A172 (cell line): ENCODE measurements around the gene CHST7. TPM values are rescaled to one million over a fixed set of nuclear protein-coding genes. Genes with fewer than 3 reads are reported as not detected.
A peak's percentile ranks its signal among the peaks of the same experiment; 100 is the strongest.
"Not testable (repeated sequence)": the region's sequence is repeated elsewhere in the genome, so short reads cannot be mapped to it uniquely, and the experiment has no call there.

Experiments
- DNase-seq: peaks from one replicate; pipeline ENCODE4 v3.0.0-alpha.2; 2015; ENCODE audit warnings: low spot score
- total RNA-seq: library from RNA; depleted of rRNA; stranded (reverse); fragments of >200 nt; shearing (Covaris generic); gene quantifications from 2 replicates; pipeline ENCODE4 v1.2.3, GENCODE V29; 2014; rRNA removed

Gene CHST7
- 3.0 and 6.4 TPM in 2 replicates for total RNA-seq

- DNase-seq, result peak; percentile 58
These were observed at the start of gene CHST7 for GRCh38 chrX:46573331-46573891. TSS of gene CHST7 (plus strand) at chrX:46573765. CDS start at chrX:46573932, 167 bp downstream.

GRCh38 chrX:46528640-46529039, 44.9 kb upstream of the CHST7 start:
- not testable (repeated sequence) for DNase-seq

- not testable (repeated sequence) for DNase-seq
These were observed 43.7 kb upstream of the CHST7 start for GRCh38 chrX:46529740-46530403.

GRCh38 chrX:46530404-46530908, 43.1 kb upstream of the CHST7 start:
- DNase-seq, result not testable (repeated sequence)

DNA sequence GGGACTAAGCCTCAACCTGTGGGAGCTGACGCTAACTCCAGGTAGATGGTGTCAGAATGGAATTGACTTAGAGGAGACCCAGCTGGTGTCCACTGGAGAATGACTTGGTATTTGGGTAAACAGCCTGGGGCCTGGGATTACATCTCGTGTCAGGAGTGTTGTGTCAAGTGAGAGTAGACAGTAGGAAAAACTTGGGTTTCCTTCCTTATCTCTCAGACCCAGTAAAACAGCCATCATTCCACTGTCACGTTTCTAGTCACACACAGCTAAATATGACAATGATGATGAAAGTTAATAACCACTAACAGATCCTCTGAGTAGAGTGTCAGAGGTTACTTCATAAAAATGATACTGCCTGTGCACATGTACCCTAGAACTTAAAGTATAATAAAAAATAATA, 42.1 kb upstream of the CHST7 start:
- no peak for DNase-seq

DNA sequence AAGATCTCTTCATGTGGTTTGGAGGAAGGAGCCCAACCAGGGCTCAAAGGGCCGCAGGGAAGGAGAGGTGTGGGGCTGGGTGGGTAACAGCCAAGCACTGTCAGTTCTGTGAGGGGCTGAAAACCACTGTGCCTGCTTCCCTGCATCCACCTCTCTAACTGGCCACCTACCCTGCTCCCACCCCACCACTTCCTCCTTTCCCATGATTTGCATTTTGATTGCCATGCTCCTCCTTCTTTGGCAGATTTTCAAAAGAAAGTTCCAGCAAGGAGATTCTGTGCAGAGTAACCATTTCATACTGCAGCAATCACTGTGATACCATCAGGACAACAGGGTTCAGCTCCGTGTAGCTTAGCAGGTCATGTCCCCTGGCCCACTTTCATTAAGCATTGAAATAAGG, 30.1 kb upstream of the CHST7 start:
- DNase-seq, result no peak

- DNase-seq, result not testable (repeated sequence)
These were observed 29.0 kb upstream of the CHST7 start for GRCh38 chrX:46544527-46544926.

- peak; percentile 87 for DNase-seq
These were observed 28.2 kb upstream of the CHST7 start, which contains the start of gene ZNF674 for GRCh38 chrX:46545111-46546005. TSS of gene ZNF674 (minus strand) at chrX:46545421. CDS start at chrX:46542087, 3,334 bp downstream.

DNA sequence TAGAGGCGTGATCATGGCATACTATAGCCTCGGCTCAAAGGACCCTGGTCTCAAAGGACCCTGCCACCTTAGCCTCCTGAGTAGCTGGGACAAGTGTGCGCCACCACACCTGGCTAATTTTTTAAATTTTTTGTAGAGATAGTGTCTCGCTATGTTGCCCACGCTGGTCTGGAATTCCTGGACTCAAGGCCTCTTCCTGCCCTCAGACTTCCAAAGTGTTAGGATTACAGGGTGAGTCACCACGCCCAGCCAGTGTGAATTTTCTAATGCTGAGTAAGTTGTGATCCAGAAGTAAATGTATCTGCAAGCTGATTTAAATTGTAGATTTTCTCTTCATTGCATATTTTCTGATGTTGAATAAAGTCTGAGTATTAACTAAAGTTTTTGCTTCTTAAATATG, 25.7 kb upstream of the CHST7 start:
- peak; percentile 76 for DNase-seq

GRCh38 chrX:46549914-46550313, 23.7 kb upstream of the CHST7 start:
- no peak for DNase-seq

DNA sequence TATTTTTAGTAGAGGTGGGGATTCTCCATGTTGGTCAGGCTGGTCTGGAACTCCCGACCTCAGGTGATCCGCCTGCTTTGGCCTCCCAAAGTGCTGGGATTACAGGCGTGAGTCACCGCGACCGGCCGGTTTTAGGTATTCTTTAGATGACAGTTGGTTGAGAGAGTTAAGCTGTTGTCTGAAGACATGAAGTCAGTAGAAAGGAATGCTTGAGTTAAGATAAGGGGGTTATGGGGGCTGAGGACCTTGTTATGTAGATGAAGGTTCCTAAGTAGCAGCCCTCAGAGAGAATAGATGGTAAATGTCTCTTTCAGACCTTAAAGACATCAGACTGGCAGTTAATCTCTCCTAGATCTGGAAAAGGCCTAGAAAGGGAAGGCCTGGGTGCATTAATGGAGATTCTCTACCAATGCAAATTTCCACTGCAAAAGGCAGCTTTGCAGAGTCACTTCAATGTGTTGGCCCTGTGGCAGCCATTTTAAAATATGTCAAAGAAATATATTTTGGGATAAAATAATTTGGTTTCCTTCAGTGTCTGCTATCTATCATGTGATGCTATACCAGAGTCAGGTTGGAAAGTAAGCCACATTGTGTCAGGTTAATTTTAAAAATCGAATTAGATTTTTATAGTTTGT, 22.0 kb upstream of the CHST7 start:
- DNase-seq, result peak; percentile 66

- DNase-seq, result no peak
These were observed 19.6 kb upstream of the CHST7 start for GRCh38 chrX:46553935-46554334.

DNA sequence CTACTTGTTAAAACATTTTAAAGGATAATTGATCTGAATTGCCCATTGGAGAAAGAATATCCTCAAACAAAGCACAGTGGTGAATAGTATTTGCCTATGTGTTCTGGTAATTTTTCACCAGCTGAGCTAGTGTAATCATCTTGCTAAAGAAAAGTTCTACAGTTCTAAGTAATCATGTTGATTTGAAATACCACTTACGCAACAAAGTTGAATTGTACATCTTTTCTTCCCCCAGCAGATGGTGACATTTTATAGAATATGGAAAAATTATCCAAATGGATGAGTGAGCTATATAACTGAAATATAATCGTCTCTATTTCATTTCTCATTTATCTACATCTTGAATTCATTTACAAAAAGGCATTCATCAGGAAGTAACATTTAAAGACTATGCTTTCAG, 18.6 kb upstream of the CHST7 start:
- no peak for DNase-seq

DNA sequence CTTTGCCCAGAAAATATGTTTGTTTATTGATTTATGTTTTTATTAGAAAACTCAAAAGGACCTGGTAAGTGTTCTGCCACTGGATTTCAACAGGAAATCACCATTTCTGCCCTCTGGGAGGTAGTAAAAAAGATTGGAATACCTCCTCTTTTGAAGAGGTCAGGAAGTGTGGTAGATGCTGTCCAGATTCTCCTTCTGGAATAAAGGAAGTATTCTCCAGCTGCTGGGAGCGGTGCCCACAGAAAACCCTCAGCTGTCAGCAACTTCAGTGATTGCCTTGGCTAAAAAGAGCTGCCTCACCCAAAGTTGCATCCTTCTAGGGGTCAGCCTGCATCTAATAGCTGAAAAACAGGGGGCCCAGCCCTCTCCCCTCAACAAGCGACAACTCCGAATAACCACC, 14.5 kb upstream of the CHST7 start:
- DNase-seq, result no peak

GRCh38 chrX:46561824-46562657, 11.5 kb upstream of the CHST7 start:
- DNase-seq, result no peak

- no peak for DNase-seq
These were observed 6.2 kb upstream of the CHST7 start for GRCh38 chrX:46567388-46567787.

GRCh38 chrX:46569621-46570020, 3.9 kb upstream of the CHST7 start:
- DNase-seq, result no peak

DNA sequence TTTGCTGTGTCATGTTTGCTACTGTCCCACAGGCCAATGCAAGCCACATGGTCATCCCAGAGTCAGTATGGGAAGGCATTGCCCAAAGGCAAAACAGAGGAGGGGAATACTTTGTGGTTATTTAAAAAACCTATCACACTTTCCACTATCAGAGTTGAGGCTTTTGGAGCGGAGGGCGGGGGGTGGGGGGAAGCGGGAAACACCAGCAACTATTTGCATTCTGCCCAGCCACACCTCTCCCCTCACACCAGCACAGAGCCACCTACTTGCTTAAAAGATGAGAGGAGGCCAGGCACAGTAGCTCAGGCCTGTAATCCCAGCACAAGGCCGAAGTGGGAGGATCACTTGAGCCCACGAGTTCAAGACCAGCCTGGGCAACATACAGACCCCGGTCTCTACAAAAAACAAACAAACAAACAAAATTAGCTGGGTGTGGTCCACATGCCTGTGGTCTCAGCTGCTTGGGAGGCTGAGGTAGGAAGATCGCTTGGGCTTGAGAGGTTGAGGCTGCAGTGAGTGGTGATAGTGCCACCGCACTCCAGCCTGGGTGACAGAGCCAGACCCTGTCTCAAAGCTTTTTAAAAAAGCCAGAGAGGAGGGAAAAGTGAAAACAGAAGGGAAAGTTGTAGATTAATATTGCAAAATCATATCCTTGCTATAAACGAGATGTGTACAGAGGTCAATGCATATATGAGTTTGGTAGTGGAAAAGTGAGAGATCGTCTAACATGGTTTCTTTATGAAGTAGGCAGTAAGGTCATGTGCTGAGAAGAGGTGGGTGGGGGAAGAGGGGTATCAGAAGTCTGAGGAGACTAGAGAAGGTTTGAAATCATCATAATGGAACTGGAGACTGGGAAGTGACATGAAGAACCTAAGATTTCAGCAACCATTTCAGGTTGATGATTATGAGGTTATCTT, 1.9 kb upstream of the CHST7 start:
- no peak for DNase-seq

DNA sequence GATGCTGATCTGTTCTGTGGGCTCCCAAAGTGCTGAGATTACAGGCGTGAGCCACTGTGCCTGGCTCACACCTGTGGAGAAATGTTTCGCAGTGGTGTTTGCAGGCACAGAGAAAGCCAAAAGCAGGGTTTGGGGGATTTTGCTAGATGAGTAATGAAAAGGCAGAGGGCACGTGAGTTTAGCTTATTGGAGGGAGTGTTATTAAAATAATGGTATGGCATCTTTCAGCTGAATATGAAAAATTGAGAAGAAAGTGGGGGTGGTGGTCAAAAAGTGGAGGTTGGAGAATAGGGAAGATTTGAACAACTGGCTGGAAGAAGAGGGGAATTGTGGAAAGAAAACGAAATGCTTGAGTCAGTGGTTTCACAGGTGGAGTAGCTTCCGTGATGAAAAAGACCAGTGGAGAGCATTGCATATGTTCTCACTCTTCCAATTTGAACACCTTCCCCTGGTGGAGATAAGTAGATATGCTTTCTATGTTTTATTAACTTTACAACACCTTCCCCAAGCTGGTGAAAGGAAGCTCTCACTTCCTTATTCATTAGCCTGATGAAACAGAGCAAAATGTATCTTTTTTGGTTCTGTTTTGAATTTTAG, 1.1 kb upstream of the CHST7 start:
- no peak for DNase-seq
